Measurements from ENCODE around the gene RPL18. TPM values are rescaled to one million over a fixed set of nuclear protein-coding genes. Genes with fewer than 3 reads are reported as not detected.
"Not testable (repeated sequence)": the region's sequence is repeated elsewhere in the genome, so short reads cannot be mapped to it uniquely, and the experiment has no call there.

Gene RPL18
- 1,000 to 10,000 TPM; 1,107 to 1,584 (median 1,279) TPM for polyA plus RNA-seq (ENCODE audit: insufficient read length in 4 of 4)

DNA sequence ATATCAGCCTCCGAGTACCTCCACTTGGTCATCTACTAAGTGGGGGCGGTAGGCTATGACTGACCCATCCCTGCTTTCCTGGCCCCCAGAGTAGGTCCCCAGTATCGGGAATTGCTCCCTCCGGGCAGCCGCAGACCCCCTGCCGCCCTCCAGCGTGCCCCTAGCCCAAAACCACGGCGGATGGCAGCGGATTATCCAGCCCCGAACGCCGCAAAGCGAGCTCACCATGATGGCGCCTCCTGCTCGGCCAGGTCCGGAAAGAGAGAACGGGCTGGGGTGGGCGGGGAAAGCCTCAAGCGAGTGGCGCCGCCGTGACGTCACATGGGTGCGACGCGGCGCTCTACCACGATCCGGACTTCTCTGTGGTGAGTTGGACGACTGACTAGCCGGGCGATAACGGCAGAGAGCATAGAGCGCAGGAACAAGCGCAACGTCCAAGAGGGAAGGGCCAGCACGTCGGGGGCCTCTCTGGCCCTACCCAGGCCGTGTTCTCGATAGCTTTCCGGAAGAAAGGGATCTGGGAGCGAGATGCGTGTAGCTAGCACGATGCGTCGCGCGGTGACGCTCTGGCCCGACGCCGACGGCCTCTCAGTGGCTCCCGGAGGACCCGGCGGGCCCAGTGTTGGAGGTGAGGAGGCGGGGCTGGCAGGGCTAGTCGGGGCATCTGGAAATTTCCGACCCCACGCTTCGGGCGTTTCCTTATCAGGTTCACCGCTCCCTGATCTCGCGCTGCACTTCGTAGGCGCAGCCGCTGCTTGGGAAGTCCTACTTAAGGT, at the start of gene RPL18, which contains the start of gene SPHK2:
RPL18 (minus strand) TSS at position 263 of the 776 bp plus-strand sequence; CDS start at position 228, 35 bp downstream.
SPHK2 (plus strand) TSS at position 591 of the 776 bp plus-strand sequence. CDS start 1,009 bp downstream, outside the sequence.
- DNase-seq (ENCODE audit: low read depth in 4 of 4, low spot score in 2 of 4): peak; percentile 95 to 99 (median 98)

DNA sequence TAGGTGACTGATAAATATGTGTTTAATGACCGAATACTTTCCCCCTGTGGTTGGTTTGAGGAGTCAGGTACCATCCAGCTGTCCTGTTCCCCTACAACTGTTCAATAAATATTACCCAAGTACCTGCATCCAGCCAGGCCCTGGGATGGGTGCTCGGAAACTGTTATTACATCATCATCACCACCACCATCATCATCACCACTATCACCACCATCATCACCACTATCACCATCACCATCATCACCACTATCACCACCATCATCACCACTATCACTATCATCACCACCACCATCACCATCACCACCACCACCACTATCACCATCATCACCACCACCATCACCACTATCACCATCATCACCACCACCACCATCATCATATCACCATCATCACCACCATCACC, 49.8 kb upstream of the RPL18 start:
- DNase-seq (ENCODE audit: low read depth in 4 of 4, low spot score in 2 of 4): no peak

DNA sequence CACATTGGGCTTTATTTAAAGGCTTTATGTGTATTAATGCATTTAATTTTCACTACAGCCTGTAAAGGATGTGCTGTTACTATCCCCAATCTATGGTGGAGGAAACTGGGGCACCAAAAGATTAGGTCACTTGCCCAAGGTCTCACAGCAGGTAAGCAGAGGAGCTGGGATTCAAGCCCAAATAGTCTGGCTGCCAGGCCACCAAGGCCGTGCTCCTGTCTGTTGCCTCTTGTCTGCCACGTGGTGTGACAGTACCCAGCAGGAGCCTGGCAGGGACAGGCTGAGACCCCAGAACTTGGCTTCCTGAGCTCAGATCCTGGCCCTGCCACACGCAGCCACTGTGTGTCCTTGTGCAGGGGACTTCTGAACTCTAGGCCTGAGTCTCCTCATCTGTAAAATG, 49.4 kb upstream of the RPL18 start:
- no peak for DNase-seq (ENCODE audit: low read depth in 4 of 4, low spot score in 2 of 4)

DNA sequence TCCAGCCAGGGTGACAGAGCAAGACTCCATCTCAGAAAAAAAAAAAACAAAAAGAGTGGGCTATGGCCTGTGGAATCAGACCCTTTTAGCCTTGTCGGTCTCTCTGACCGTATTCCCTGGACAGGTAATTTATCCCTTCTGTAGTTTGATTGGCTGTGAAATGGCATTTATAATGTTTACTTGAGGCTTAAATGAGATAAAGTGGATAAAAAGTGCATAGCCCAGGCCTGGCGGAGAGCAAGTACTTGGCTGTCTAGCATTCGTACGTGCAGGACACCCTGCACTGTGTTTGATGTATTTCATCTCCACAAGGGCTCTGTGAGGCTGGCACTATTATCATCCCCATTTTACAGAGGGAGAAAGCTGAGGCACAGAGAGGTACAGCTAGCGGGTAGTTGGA, 46.8 kb upstream of the RPL18 start:
- no peak for DNase-seq (ENCODE audit: low read depth in 4 of 4, low spot score in 2 of 4)

DNA sequence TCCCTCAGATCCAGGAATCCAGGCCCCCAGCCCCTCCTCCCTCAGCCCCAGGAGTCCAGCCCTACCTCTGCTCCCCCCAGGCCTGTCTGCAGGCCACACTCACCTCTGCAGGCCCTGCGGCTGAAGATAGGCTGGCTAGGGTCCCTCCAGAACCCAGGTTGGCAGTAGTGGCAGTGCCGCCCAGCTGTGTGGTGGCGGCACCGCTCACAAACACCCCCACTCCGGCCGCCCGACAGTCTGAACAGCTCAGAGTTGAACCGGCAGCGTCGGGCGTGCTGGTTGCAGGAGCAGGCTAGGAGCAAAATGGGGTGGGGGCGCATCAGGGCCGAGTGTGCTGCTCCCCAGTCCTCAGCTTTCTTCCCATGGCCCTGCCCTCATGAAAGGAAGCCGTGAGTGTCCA, 45.5 kb upstream of the RPL18 start:
- DNase-seq (ENCODE audit: low read depth in 4 of 4, low spot score in 2 of 4): no peak

DNA sequence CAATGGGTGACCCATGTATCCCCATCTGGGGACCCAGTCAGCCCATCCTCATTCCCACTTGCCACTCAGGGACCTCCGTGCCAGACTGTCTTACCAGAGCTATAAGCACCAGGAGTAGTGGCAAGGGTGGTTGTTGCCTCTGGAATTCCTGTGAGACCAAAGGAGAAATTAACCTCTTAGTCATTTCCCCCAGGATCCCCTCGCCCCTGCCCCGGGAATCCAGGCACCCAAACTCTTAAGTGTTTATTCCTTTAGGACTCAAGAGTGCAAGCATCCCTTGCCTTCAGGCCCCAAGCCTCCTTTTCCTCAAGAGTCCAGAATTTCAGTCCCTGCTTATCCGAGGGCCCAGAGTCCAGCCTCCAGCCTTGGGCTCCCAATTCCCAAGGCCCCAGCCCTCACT, 44.7 kb upstream of the RPL18 start:
- DNase-seq (ENCODE audit: low read depth in 4 of 4, low spot score in 2 of 4): no peak

DNA sequence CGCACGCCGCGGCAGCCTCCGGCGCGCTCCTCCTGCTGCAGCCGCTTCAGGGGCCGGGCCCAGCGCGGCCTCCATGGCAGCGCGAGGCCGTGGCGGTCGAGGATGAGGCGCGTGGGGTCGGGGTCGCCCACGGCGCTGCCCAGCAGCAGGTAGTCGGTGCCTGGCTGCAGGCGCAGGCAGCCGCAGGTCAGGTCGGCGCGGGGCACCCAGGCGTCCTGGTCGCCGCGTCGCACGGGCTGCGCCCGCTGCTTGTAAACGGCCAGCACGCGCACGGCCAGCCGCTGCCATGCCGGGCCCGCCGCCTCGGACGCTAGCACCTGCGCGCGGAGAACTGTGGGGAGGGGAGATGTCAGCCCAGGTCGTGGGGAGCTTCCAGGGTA, 42.7 kb upstream of the RPL18 start:
- DNase-seq (ENCODE audit: low read depth in 4 of 4, low spot score in 2 of 4): no peak

DNA sequence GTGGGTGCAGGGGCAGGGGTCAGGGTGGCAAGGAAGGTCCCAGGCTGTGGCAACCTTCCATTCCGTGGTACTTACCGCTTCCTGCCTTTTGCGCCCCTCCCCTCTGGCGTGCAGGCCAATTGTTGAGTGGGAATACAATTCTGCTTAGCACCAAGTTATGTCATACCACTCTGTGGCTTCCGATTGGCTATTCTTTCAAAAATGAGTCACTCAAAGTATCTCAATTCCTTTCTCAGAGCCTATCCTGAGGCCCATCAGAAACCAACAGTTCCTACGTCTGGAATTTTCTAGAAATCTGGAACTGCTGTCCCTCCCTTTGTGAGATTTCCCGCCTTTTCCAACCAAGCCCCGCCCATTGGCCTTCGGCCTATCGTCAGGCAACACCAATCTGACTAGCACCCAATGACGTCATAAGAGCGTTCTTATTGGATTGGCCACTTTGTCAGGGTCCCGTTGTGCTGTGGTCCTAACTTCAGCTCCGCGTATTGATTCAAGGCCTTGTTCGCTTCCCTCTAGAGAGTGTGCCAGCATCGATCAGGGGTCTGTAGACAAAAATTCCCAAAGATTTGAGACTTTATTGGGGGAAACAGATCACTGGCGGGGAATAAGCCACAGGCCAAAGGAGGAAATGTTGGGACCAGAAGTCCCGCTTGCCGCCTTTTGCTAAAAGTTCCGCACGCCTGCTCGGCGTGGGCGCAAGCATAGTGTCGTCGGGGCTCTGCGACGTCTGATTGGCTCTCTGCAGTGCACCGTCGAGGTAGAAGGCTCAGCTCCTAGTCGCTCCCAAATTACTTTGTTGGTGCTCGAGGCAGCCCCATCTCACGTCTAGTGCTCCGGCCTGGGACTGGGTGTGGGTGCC, 42.1 kb upstream of the RPL18 start:
- no peak for DNase-seq (ENCODE audit: low read depth in 4 of 4, low spot score in 2 of 4)

DNA sequence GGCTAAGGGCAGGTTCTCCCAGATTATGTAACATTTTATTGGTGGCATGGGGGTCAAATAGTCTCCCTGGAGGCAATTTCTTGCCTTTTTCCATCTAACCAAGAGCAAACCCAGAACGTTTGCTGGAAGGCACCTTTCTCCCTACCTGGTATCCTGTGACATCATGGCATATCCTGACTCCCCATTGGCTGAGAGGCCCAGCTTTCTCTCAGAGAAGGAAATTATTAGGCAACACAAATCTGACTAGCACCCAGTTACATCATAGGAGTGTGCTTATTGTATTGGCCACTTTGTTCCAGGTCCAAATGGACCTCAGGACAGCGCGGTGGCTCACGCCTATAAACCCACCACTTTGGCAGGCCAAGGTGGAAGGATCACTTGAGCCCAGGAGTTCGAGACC, 40.8 kb upstream of the RPL18 start:
- DNase-seq (ENCODE audit: low read depth in 4 of 4, low spot score in 2 of 4): no peak

DNA sequence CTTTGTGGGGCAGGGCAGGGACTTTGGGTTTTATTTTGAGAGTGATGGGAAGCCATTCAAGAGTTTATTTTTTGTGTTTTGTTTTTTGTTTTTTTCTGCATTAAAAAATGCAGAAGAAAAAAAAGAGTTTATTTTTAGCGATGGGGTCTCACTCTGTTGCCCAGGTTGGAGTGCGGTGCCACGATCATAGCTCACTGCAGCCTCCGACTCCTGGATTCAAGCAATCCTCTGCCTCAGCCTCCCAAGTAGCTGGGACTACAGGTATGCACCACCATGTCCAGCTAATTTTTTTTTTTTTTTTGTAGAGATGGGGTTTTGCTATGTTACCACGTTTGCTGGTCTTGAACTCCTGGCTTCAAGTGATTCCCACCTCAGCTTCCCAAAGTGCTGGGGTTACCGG, 39.5 kb upstream of the RPL18 start:
- no peak for DNase-seq (ENCODE audit: low read depth in 4 of 4, low spot score in 2 of 4)

DNA sequence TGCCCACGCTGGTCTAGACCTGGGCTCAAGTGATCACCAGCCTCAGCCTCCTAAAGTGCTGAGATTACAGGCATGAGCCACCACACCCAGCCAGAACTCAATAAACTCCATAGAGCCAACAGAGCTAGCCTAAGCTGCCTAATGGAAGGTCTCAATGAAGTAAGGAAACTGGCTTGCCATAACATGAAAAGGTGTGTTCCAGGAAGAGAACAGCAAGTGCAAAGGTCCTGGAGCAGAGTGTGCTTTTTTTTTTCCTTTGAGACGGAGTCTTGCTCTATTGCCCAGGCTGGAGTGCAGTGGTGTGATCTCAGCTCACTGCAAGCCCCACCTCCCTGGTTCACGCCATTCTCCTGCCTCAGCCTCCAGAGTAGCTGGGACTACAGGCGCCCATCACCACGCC, 38.9 kb upstream of the RPL18 start:
- DNase-seq (ENCODE audit: low read depth in 4 of 4, low spot score in 2 of 4): not testable (repeated sequence)

DNA sequence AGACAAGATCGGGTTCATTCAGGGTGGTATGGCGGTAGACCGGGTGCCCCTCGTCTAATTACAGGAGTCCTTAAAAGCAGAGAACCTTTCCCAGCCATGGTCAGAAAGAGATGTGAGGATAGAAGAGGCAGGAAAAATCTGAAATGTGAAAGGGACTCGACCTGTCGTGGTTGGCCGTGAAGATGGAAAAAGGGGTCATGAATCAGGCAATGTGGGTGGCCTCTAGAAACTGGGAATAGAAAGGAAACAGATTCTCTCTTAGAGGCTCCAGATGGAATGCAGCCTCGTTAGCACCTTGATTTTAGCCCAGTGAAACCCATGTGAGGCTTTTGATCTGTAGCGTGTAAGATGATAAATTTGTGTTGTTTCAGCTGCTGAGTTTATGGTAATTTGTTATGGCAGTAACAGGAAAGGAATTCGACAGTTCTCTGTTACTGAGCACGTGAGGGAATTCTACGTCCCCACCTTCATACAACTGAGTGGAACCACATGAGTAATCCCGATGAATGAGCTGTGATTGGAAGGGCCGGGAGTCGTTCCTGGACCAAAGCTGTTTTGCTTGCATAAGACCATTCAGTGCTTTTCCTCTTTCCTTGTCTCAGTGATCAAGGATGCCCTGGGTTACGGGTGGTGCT, 38.0 kb upstream of the RPL18 start:
- DNase-seq (ENCODE audit: low read depth in 4 of 4, low spot score in 2 of 4): peak in 1 of 4 donors; percentile 55

DNA sequence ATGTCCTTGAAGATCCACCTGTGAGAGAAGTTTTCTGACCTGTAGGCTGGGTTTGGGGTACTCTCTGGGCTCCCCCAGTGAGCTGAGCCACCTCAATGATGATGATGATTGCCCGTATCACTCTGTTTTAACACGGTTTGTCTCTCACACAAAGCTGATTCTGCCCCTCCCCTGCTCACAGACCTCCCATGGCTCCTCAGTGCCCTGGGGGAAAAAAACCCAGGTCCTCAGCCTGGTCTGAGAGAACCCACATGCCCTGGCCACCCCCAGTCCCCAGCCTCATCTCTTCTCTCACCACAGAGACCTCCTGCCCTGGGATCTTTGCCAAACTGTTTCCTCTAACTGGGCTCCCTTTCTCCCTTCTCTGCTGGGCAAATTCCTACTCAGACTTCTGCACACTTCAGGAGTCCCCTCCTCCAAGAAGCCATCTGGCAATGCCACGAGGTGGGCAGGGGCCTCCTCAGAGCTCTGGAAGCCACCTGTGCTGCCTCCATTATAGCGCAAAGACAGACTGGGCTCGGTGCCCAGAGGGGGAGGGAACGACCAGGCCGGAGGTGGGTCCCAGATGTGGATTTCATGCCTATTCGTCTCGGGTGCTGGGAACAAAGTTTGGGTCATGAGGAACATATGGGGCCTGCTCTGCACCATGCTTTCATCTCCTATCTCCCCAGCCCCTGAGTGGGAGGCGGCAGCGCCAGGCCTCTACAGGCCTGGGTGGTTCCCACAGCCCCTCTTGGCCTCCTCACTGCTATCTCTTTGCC, 35.5 kb upstream of the RPL18 start:
- no peak for DNase-seq (ENCODE audit: low read depth in 4 of 4, low spot score in 2 of 4)

DNA sequence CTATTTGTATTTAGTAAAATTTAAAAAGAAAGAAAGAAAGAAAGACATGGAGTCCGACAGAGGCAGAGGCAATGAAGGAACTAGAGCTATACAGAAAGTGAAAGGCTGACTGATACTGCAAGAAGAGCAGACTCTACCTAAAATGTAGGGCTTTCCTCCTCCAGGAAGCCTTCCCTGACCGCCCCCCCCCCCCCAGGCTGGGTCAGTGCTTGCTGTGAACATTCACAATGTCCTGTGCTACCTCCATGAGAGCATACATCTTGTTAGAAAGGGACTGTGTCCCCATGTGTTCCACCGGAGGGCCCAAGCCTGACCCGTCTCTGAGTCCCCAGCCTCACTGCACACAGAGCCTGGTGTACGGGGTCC, 32.7 kb upstream of the RPL18 start:
- DNase-seq (ENCODE audit: low read depth in 4 of 4, low spot score in 2 of 4): no peak

DNA sequence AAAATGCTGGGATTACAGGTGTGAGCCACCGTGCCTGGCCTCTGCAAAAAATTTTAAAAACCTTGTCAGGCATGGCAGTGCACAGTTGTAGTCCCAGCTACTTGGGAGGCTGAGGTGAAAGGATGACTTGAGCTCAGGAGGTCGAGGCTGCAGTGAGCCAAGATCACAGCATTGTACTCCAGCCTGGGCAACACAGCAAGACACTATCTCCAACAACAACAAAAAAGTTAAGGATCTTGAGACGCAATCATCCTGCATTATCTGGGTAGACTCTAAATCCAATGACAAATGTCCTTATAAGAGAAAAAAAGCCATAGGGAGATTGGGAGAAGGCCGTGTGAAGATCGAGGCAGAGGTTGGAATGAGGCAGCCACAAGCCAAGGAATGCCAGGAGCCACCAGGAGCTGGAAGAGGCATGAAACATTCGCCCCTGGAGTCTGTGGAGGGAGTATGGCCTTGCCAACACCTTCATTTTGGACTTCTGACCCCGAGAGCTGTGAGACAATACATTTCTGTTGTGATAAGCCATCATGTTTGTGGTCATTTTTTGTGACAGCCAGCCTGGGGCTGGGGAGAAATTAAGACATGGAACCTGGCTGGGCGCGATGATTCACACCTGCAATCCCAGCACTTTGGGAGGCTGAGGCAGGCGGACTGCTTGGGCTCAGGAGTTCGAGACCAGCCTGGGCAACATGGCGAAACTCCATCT, 32.1 kb upstream of the RPL18 start:
- DNase-seq (ENCODE audit: low read depth in 4 of 4, low spot score in 2 of 4): no peak

DNA sequence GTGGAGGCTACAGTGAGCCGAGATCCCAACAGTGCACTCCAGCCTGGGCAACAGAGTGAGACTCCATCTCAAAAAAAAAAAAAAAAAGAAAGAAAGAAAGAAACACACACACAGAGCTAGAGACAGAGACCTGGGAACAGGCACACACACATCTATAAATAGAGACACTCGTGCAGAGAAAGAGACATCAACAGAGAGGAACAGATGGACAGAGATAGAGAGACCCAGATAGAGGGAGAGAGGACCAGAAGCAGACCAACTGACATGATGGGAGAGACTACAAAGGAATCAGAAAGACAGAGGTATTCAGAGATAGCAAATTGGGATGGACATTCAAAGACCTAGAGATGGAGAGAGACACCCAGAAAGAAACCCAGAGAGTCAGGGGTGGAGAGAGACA, 29.2 kb upstream of the RPL18 start:
- no peak for DNase-seq (ENCODE audit: low read depth in 4 of 4, low spot score in 2 of 4)

DNA sequence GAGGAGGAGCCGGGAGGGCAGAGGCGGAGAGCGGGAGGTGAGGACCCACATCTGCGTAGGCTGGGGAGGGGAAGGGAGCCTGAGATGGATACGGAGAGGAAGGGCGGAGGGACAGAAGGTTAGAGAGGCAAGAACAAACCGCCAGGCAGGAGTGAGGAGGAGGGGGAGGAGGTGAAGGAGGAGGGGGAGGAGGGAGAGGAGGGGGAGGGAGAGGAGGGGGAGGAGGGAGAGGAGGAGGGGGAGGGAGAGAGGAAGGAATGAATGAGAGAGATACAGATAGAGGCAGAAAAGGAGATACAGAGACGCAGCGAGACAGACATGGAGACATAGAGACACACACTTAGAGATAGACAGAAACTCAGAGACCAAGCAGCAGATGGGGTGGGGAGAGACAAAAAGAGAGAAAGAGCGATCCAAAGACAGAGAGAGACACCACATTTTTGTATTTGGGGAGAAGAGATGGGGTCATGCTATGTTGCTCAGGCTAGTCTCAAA, 27.8 kb upstream of the RPL18 start:
- no peak for DNase-seq (ENCODE audit: low read depth in 4 of 4, low spot score in 2 of 4)

DNA sequence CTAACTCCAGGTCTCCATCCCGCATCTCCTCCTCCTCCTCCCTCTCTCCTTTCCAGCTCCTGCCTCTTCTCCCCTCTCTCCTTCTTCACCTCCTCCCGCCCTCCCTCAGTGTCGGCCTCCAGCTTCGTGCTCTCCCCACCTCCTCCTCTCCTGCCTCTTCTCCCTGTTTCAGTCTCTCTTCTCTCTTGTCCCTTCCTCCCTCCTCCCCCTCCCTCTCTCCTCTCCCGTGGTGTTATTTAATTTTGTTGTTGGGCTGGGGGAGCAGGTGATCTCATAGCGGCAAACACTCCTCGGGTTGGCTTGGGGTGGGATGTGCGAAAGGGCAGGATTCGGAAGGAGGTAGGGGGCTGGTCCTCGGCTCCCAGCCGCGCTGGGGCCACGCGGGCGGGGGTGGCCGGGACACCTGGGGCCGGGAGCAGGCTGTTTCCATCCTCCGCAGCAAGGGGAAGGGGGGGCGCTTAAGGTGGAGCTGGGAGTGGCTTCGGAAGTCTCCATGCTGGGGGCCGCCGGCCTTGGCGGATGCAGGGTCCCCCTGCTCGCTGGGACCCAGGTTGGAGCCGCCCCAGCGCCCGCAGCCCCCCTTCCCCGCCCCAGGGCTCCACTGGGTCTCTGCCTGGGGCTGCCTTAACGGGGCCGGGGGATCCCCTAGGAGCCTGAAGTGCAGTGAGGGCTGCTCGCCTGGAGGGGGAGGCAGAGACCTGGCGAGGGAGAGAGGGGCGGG, 27.2 kb upstream of the RPL18 start, which contains the start of gene CA11:
CA11 (minus strand) TSS at position 187 of the 721 bp plus-strand sequence. CDS start 555 bp downstream, outside the sequence.
- DNase-seq (ENCODE audit: low read depth in 4 of 4, low spot score in 2 of 4): peak in 2 of 4 donors; percentile 85 to 91

DNA sequence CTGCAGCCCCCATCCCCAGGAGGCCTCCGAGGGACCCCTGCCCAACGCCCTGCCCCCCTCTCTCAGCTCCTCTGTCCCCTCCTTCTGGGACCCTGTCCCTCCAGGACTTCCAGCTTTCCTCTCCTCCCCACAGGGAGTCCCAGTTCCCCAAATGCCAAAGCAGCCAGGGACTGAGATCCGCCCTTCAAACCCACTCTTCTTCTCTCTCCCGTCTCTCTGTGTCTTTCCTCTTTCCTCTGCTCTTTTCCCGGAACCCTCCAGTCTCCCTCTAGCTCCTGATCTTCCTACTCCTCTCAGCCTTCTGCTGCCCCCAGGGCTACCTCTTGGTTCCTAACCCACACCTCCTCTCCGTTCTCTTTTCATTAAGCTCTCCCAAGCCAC, 26.6 kb upstream of the RPL18 start:
- no peak for DNase-seq (ENCODE audit: low read depth in 4 of 4, low spot score in 2 of 4)

Data from left renal cortex interstitium (tissue), 4 donors.